Nephron (organoid): ENCODE results near the gene GOT1.

ENCODE experiments used
- H3K27ac Mint-ChIP-seq, 3 experiments: 2 replicates each; pipeline ENCODE4 v1.8.0; 2020; ENCODE audit warnings: mixed read lengths in 3 of 3, mild to moderate bottlenecking in 2 of 3, moderate library complexity in 1 of 3
- H3K27me3 Mint-ChIP-seq: 2 replicates; pipeline ENCODE4 v1.8.0; 2021; ENCODE audit warnings: low read depth, mild to moderate bottlenecking, moderate library complexity, mixed read lengths
- H3K36me3 Mint-ChIP-seq: 2 replicates; pipeline ENCODE4 v1.8.0; 2020; ENCODE audit warnings: low read depth, mixed read lengths
- H3K4me1 Mint-ChIP-seq: 2 replicates; pipeline ENCODE4 v1.8.0; 2020; ENCODE audit warnings: mixed read lengths
- H3K4me3 Mint-ChIP-seq, 3 experiments: 2 replicates each; pipeline ENCODE4 v1.8.0; 2020; ENCODE audit warnings: mild to moderate bottlenecking in 3 of 3, mixed read lengths in 3 of 3, moderate library complexity in 2 of 3
- H3K9me3 Mint-ChIP-seq: 2 replicates; pipeline ENCODE4 v1.8.0; 2020; ENCODE audit warnings: mixed read lengths
- TF ChIP-seq, protein P1 (sequence below), 3 experiments: fragments of 200-600 bp; sonication (generic); IDR thresholded peaks; one replicate each; pipeline ENCODE4 v1.5.0; 2021; ENCODE audit warnings: antibody characterized with exemption in 3 of 3; ENCODE audit not compliant: unreplicated experiment in 3 of 3

The GOT1 gene

DNA sequence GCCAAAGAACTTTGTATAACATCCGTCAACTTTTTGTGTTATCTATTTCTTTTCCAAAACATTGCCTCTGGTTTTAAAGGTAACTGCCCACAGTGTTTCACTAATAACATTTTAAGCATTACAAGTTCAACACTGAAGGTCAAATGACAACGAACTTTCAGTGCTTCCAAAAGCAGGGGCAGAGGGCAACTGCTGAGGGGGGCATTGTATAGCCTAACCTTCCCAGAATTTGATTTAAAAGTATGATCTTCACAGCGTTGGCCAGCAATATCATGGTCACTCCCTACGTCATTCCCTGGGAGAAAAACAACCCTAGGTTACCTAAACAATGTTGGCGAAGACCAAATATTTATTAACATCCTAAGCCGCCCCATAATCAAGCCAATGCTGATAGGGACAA lies 2.5 kb upstream of the GOT1 start:
- no peak overlapping the region for H3K27ac Mint-ChIP-seq
- H3K4me3 Mint-ChIP-seq: peak overlapping the region; percentile 96 to 99 (median 98)
- no peaks in the 10 kb centered on the region for H3K36me3 Mint-ChIP-seq
- TF ChIP-seq, protein P1, sequence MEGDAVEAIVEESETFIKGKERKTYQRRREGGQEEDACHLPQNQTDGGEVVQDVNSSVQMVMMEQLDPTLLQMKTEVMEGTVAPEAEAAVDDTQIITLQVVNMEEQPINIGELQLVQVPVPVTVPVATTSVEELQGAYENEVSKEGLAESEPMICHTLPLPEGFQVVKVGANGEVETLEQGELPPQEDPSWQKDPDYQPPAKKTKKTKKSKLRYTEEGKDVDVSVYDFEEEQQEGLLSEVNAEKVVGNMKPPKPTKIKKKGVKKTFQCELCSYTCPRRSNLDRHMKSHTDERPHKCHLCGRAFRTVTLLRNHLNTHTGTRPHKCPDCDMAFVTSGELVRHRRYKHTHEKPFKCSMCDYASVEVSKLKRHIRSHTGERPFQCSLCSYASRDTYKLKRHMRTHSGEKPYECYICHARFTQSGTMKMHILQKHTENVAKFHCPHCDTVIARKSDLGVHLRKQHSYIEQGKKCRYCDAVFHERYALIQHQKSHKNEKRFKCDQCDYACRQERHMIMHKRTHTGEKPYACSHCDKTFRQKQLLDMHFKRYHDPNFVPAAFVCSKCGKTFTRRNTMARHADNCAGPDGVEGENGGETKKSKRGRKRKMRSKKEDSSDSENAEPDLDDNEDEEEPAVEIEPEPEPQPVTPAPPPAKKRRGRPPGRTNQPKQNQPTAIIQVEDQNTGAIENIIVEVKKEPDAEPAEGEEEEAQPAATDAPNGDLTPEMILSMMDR (IDR thresholded peaks at IDR 0.05; ENCODE audit: unreplicated experiment in 3 of 3): no peak
- H3K4me1 Mint-ChIP-seq: peaks cover 32% of the 10 kb centered on the region
- no peaks in the 10 kb centered on the region for H3K9me3 Mint-ChIP-seq
- no peaks in the 10 kb centered on the region for H3K27me3 Mint-ChIP-seq

DNA sequence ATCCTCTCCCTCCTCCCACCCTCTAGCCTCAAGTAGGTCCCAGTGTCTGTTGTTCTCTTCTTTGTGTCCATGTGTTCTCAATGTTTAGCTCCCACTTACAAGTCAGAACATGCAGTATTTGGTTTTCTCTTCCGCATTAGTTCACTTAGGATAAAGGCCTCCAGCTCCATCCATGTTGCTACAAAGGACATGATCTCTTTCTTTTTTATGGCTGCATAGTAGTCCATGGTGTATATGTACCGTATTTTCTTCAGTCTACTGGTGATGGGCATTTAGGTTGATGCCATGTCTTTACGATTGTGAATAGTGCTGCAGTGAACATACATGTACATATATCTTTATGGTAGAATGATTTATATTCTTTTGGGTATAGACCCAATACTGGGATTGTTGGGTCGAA lies 1.6 kb upstream of the GOT1 start:
- H3K9me3 Mint-ChIP-seq: no peaks in the 10 kb centered on the region
- H3K27me3 Mint-ChIP-seq: no peaks in the 10 kb centered on the region
- peak overlapping the region; percentile 96 to 99 (median 98) for H3K4me3 Mint-ChIP-seq
- TF ChIP-seq, protein P1 (IDR thresholded peaks at IDR 0.05; ENCODE audit: unreplicated experiment in 3 of 3): no peak
- peaks cover 32% of the 10 kb centered on the region for H3K4me1 Mint-ChIP-seq
- peak overlapping the region in 2 of 3 experiments; percentile 51 to 53 for H3K27ac Mint-ChIP-seq
- H3K36me3 Mint-ChIP-seq: no peaks in the 10 kb centered on the region

DNA sequence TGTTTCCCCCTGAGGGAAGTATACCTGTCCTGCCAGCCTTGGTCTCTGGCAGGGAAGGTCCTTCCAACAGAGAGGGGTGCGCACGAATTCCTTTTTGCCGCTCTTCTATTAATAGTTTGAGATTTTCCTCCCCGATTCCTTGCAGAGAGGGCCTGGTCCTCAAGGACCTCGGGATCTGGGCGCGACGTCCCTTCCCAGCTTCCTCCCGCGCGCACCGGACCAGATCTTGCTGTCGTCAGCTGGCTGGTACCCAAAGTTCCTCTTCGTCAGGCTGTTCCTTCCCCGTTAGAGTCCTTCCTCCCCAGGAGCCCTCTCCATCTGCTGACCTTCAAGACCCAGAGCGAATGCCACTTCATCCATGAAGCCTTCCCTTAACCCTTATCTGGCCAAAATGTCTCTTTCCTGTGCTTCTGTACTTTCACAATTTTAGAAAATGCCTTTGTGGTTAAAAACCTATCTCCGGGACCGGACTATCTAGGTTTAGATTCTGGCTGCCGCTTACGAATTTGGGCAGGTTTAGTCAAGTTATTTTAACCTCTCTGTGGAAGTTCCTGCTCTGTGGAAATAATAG lies 851 bp upstream of the GOT1 start:
- Mint-ChIP-seq H3K27me3 (no peaks in the 10 kb centered on the region), H3K4me1 (peaks cover 32% of the 10 kb centered on the region), H3K9me3 (no peaks in the 10 kb centered on the region), H3K36me3 (no peaks in the 10 kb centered on the region), H3K27ac (peak overlapping the region; percentile 77 to 95 (median 80)), H3K4me3 (peak overlapping the region; percentile 96 to 99 (median 98))
- TF ChIP-seq, protein P1 (IDR thresholded peaks at IDR 0.05; ENCODE audit: unreplicated experiment in 3 of 3): no peak

DNA sequence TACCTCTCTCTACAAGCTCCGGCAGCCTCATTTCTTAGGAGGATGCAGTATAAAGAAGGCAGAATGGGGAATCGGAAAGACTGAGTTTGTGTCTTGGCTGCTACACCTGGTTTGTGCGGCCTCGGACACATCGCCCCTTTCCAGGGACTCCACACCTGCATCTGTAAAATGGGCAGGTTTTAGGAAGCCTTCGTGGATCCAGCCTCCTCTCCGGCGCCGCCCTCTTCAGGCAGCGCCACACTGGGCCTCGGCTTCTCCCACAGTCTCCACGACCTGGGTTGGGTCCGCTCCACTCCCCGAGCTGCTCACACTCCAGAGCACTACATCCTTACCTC lies 341 bp downstream of the GOT1 start:
- Mint-ChIP-seq H3K4me3 (peak overlapping the region; percentile 96 to 99 (median 98)), H3K27ac (peak overlapping the region; percentile 12 to 95 (median 83)), H3K4me1 (peaks cover 43% of the 10 kb centered on the region), H3K27me3 (no peaks in the 10 kb centered on the region), H3K9me3 (no peaks in the 10 kb centered on the region), H3K36me3 (no peaks in the 10 kb centered on the region)
- TF ChIP-seq, protein P1 (IDR thresholded peaks at IDR 0.05; ENCODE audit: unreplicated experiment in 3 of 3): no peak

DNA sequence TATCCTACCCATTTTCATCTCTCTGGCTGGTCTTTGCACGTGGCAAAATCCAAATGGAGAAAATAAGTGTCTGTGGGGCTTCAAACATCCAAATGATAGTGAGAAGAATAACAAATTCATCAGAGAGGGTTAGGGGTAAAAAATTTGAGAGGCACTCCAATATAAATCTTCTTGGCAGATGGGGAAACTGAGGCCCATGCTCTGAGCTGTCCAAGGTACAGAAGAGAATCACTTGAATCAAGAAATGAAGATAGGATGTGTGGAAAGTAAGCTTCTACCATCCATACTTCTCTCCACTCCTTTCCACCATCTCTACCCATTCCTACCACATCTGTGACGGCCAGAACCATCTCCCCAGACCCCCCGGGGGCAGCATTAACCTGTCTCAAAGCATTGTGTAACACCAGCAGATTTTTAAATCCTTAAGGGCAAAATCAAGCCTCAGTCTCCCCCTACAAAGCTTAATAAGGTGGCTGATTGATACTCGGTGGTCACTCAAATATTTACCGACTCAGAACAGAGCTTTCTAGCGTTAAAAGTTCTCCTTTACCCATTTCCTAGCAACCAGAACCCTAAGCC lies 818 bp downstream of the GOT1 start:
- TF ChIP-seq, protein P1 (IDR thresholded peaks at IDR 0.05; ENCODE audit: unreplicated experiment in 3 of 3): no peak
- no peaks in the 10 kb centered on the region for H3K27me3 Mint-ChIP-seq
- peak overlapping the region; percentile 96 to 99 (median 98) for H3K4me3 Mint-ChIP-seq
- H3K36me3 Mint-ChIP-seq: peaks cover 5% of the 10 kb centered on the region
- H3K9me3 Mint-ChIP-seq: no peaks in the 10 kb centered on the region
- H3K27ac Mint-ChIP-seq: peak overlapping the region in 2 of 3 experiments; percentile 12 to 82
- peaks cover 46% of the 10 kb centered on the region for H3K4me1 Mint-ChIP-seq
